Amygdala (tissue), 56 donors: ENCODE data around the gene IGSF3.

Experiments
- DNase-seq, 56 donors: peaks; one replicate each; lab custom pipeline; 2025; lab: John Stamatoyannopoulos, UW

Gene IGSF3

GRCh38 chr1:116533429-116533820 lies 134.1 kb downstream of the IGSF3 start:
- no peak for DNase-seq

GRCh38 chr1:116532671-116533428 lies 134.7 kb downstream of the IGSF3 start:
- no peak for DNase-seq

- no peak for DNase-seq
Observed at GRCh38 chr1:116531917-116532316, 135.6 kb downstream of the IGSF3 start.

GRCh38 chr1:116529681-116530080 lies 137.9 kb downstream of the IGSF3 start:
- no peak for DNase-seq

GRCh38 chr1:116529199-116529631 lies 138.3 kb downstream of the IGSF3 start:
- no peak for DNase-seq

GRCh38 chr1:116528329-116529083 lies 139.0 kb downstream of the IGSF3 start:
- DNase-seq, result no peak

GRCh38 chr1:116525440-116525839 lies 142.1 kb downstream of the IGSF3 start:
- DNase-seq, result no peak
